HG02678 (cell line): ENCODE results near the gene GNPAT.
"Not testable (repeated sequence)": the region's sequence is repeated elsewhere in the genome, so short reads cannot be mapped to it uniquely, and the experiment has no call there.

Experiments used
- ATAC-seq: cut with Tn5 transposase; IDR thresholded peaks from one replicate; pipeline ENCODE4 v1.9.1; 2021; ENCODE audit warnings: mild to moderate bottlenecking, moderate library complexity; ENCODE audit not compliant: unreplicated experiment

The GNPAT gene

DNA sequence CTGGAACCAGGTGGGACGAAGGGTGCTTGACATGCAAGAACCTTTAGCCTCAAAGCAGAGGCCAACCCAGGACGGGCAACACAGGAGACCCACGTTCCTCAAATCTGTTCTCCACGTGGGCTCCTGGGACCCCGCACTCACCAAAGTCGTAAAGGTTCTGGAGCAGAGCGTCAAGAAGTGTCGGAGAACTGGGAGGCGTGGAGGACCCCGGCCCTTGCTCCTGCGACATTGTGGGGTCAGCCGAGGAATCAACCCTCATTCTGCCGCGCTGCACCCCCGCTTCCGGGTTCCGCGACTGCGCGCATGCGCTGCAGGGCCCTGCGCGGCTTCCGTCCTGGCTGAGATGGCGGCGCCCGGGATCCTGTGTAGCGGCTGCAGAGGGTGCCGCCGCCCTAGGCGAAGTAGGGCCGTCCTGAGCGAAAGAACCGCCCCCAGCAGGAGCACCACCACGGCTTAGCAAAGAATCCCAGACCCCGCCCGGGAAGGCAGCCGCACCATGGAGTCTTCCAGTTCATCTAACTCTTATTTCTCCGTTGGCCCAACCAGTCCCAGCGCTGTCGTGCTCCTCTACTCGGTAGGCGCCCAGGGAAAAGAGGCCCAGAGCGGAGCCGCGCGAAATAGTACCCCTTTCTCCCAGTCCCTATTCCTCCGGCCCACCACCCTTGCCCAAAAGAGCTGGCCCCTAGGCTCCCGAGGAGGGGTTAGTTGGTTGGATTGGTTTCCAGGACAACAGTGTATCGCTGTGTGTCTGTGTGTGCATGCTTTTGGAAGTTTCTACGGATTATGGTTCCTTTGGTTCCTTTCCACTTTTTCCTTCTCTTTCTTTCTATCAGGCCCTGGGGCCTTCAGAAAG is at the start of gene GNPAT:
GNPAT (plus strand) TSS at position 330 of the 853 bp plus-strand sequence; CDS start at position 497, 167 bp downstream.
- ATAC-seq: peak; percentile 96

DNA sequence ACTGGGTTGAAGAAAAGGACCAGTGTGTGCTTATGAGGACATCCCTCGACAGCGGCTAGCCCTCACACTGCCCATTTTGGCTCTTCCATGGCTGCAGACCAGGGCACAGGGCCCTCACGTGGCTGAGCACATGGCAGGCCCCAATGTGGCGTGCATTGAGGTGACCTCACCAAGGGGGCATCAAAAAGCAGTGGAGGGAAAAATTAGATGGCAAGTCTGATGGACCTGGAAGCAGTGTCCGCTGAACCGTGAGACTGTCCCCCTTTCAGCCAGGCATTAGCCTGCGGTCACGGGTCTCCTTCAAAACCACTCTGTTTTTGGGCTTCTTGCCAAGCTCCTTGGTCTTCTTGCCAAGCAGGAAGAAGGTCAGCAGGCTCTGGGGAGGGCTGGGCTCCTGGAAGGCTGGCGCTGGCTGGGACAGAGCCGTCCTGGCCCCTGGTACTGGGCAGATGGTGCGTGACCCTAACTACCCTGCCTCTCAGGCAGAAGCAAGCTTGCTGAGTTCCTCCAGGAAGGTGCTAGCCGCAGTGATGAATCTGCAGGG is 48.3 kb upstream of the GNPAT start:
- ATAC-seq: no peak

DNA sequence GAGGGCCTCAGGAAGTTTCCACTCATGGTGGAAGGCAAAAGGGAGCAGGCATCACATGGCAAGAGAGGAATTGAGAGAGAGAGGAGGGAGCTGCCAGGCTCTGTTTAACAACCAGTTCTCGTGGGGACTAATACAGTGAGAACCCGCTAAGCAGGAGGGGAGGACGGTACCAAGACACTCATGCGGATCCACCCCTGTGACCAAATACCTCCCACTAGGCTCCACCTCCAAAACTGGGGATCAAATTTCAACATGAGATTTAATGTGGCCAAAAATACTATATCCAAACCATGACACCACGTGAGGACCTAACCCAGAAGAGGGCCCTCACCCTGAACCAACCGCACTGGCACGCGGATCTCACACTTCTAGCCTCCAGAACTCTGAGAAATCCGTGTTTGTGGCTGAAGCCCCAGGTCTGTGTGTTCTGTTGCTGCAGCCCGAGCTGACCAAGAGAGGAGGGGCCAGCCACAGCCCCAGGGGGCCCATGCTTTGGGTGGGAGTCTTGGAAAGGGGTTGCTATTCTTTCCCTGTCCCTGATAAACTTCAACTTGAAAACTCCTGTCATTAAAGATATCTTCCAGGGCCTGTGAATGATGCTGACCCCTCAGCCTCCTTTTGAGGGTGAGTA is 47.2 kb upstream of the GNPAT start:
- no peak for ATAC-seq

DNA sequence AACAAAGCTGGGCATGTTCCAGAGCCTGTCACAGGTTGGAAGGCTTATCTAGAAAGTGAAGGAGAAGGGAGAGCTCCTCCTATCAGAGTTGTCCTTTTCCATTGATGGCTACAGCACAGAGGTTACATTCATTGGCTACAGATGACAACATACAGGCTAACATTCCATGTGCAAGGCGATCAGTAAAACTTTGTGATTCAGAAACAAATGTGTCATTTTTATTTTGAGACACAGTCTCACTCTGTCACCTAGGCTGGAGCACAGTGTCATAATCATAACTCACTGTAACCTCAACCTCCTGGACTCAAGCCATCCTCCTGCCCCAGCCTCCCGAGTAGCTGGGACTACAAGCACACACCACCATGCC is 46.6 kb upstream of the GNPAT start:
- no peak for ATAC-seq

DNA sequence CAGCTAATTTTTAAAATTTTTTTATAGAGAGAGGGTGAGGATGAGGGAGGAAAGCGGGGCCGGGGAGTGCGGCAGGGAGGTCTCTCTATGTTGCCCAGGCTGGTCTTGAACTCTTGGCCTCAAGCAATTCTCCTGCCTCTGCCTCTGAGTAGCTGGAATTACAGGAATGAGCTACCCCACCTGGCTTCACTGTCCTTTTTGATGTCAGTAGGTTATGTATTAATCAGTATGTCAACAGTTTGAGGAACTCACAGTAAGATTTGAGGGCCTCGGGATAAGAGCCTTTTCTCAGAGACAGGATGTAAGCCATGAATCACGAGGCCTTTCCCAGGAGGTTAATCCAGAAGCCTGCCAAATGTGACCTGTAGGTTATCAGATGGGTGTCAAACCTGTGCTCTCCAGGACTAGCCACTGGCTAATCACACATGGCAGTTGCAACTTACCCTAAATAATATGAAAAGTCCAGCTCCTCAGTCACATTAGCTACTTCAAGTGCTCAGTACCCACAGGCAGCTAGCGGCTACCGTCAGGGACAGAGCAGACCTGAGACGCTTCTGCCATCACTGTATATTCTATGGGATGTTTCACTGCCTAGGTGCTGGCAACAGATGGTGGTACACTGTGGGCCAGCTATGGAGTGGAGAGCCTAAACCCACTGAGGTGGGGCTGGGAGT is 46.0 kb upstream of the GNPAT start:
- ATAC-seq: no peak

DNA sequence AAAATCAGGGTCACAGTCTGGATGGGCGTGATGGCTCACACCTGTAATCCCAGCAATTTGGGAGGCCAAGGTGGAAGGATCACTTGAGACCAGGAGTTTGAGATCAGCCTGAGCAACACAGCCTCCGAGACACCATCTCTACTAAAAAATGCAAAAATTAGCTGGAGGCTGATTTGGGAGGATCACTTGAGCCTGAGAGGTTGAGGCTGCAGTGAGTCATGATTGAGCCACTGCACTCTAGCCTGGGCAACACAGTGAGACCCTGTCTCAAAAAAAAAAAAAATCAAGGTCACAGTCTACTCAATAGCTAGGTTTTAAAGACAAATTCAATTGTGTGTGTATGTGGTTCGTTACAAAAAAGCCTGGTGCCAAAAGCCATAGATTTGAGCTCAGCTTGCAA is 44.7 kb upstream of the GNPAT start:
- ATAC-seq: no peak

DNA sequence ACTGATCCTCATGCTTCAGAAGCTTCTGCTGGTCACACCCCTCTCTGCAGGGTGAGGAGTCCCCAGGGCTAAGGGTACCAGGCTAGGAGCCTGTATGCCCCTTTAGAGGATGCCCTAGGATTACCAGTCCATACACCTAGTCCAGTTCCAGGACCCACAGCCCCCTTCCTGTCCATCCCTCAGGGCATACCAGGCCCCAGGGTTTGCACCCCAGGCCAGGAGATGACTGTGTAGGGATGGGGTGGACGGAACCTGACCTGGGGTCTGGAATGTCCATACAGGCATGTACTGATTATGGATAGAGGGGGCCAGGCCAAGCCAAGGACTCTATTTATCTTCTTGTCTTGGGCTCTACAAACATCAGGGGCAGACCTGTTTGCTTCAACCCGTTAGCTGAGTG is 44.3 kb upstream of the GNPAT start:
- ATAC-seq: no peak

DNA sequence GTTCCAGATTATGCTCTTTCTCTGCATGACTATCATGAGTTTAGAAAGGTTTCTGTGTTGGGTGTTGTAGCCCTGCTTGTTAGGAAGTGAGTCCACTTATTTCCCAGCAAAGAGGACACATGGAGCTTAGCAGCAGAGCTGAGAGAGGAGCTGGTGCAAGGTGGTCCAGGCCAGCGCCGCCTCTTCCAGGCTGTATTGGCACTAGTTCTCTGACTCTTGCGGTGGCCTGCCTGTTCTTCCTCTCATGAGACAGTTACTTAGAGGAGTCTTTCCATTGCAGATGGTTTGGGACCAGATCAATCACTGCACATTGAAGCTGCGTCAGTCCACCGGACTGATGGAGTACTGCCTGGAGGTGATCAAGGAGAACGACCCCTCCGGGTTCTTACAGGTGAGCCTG is 41.1 kb upstream of the GNPAT start:
- no peak for ATAC-seq

DNA sequence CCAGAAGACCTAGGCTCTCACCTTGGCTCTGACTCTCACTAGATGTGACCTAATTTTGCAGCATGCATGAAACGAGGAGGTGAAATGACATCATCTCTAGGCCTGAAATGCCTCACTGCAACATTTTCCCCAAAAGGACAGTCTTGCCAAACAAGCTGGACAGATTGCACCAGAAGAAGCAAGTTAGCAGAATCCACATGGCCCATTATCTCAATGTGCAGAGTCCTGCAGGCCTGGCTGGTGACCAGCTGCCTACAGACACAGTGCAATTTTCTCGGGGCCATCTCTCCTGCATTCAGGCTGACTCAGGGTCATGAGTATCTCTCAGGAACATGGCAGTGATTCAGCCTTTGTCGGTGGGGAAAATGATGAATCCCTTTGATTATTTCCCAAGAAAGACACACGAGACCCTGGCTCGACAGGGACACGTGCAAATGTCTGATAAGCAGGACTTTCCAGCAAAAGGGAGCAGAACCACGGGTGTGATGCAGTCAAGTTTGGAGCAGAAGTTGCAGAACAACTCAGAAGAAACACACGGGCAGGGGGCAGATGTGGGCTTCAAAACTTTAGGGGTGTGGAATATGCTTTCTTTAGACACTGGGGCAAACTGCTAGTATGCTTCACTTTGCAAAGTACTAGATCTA is 40.5 kb upstream of the GNPAT start:
- ATAC-seq: no peak

DNA sequence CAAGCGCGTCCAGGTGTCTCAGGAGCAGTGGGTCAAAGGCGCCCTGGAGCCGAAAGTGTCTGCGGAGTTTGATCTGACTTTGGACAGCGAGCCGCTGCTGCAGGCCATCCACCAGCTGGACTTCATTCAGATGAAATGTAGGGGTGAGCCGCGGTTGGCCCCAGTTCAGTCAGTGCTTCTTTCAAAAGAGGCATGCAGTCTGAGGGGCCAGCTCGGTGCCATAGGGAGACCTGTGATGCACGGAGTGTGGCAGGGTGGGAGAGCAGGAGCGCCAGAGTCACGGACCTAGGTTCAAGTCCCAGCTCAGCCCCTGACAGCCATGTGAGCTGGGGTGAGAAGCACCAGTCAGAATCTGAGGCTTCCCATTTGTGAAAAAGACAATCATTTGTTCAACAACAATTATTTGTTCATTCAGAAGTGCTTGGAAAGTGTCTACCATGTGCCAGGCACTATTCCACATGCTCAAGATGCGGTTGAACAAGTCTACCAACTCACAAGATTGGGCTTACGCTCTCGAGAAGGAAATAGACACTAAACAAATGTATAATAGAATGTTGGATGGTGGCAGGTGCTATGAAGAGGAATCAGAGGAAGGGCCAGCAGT is 39.5 kb upstream of the GNPAT start:
- ATAC-seq: no peak

DNA sequence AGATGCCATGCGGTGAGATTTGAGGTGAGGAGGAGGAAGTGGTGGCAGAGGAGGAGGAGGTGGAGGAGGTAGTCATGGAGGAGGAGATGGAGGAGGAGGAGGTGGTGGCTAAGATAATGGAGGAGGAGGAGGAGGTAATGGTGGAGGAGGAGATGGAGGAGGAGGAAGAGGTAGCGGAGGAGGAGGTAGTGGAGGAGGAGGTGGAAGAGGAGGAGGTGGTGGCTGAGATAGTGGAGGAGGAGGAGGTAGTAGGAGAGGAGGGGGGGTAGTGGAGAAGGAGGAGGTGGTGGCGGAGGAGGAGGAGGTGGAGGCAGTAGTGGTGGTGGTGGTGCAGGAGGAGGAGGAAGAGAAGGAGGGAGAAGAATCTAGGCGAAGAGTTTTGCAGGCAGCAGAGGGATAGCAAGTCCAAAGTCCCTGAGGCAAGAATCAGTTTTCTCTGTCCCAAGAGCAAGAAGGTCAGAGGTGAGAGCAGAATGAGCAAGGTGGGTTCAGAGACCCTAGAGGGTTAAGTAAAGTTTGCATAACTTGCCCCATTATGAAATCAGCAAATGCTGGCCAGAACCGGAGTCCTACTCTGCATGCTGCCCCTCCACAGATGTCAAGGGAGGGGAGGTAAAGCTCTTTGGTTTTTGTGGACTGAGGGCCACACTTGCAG is 38.9 kb upstream of the GNPAT start:
- ATAC-seq: no peak

DNA sequence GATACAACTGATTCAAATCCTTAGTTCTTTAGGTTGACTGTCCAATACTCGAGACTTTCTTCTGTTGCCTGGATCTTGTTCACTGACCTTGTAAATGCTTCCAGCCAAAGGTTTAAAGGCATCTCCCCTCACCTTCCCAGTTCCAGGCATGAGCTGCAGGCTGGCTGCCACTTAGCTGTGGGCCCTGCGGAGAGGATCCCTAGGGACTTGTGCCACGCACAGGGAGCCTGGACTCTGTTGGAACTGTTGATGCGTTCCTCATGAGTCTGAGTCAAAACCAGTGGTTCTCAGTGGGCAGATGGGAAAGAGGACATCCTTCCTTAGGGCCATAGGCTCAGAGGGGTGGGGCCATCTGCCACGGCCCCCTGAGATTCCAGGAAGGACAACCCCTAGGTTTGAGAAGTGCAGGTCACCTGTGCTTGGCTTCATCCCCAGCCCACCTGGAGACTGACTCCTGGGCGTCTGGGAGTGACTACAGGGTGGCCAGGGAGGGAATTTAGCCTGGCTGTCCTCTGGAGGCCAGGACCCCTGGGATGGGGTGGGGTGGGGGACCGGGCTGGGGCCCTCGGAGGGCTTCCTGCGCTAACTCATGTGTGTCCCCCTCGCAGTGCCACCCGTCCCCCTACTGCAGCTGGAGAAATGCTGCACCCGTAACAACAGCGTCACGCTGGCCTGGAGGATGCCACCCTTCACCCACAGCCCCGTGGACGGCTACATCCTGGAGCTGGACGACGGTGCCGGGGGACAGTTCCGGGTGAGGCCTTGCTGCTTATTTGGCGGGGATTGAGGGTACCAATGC is 37.6 kb upstream of the GNPAT start:
- no peak for ATAC-seq

DNA sequence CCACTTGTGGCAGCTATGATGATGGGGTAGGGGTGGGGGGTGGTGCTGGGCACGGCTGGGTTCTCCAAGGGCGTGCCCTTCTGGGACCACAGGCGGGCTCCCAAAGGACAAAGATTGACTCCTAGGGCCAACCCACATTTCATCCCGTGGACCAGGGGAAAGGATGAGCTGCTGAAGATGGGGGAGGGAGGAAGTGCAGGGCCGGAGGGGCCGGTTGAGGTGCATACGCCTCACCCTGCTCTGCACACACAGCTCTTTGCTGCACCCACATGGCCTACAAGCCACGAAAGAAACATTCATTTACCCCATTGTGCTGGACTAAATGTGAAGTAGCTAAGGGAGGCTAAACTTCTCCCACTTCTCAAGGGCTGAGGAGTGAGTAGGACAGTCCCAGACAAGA is 34.2 kb upstream of the GNPAT start:
- ATAC-seq: no peak

DNA sequence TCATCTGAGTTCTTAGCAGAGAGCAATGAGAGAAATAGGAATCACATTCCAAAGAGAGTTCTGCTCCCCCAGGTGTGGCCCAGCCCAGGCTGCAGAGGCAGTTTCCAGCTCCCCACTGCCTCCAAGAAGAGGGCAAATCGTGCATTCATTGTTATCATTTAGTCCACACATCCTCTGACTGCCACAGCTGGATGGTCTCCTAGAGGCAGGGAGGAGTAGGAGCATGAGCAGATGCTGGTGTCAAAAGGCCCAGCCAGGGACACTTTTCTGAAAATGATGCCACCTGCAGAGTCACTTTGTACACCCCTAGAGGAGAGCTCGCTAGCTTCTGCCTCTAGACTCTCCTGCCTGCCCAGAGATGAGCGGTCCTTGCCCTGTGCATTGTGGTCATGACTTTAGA is 33.6 kb upstream of the GNPAT start:
- no peak for ATAC-seq

DNA sequence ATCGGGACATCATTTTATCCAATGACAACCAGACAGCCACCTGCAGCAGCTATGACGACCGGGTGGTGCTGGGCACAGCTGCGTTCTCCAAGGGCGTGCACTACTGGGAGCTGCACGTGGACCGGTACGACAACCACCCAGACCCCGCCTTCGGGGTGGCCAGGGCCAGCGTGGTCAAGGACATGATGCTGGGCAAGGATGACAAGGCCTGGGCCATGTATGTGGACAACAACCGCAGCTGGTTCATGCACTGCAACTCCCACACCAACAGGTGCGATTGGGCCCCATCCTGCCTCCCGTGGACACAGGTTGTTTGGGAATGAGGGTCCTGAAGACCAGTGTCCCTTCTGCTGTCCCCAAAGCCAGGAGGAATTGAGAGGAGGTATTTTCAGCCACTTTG is 32.0 kb upstream of the GNPAT start:
- no peak for ATAC-seq

DNA sequence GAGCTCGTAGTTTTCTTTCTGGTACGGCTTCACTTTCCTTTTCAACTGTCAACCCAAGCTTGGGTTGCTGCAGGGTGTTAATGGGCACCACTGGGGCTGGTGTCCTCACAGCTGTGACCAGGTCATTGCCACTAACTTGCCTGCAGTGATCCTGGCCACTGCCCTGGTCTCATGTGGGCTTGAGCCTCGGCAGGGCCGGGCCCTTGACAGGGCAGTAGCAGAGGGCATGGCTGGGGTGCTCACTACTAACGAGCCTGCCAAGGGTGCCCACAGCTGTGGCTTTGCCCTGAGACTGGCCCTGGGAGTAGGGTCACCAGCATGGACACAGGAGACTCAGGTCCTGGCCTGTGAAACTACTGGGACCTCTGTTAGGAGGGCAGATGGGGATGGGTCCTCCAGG is 31.5 kb upstream of the GNPAT start:
- no peak for ATAC-seq

DNA sequence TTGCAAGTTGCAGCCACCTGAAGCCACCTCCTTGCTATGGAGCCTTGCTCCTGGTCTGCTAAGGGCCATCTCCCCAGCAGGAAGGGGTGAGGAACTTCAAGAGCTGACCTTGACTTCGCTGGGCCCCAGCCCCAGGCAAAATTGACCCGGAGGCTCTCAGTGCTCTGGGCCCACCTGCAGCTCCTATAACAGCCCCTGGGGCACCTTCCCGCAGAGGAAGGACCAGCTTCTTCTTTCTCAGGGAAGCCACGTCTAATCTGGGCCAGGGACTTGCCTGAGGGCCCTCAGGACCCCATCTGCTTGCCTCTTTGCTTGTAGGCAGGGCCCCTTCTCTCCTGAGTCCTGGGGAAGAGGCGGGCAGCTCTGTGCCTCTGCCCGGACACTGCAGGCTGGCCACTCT is 30.9 kb upstream of the GNPAT start:
- ATAC-seq: no peak

DNA sequence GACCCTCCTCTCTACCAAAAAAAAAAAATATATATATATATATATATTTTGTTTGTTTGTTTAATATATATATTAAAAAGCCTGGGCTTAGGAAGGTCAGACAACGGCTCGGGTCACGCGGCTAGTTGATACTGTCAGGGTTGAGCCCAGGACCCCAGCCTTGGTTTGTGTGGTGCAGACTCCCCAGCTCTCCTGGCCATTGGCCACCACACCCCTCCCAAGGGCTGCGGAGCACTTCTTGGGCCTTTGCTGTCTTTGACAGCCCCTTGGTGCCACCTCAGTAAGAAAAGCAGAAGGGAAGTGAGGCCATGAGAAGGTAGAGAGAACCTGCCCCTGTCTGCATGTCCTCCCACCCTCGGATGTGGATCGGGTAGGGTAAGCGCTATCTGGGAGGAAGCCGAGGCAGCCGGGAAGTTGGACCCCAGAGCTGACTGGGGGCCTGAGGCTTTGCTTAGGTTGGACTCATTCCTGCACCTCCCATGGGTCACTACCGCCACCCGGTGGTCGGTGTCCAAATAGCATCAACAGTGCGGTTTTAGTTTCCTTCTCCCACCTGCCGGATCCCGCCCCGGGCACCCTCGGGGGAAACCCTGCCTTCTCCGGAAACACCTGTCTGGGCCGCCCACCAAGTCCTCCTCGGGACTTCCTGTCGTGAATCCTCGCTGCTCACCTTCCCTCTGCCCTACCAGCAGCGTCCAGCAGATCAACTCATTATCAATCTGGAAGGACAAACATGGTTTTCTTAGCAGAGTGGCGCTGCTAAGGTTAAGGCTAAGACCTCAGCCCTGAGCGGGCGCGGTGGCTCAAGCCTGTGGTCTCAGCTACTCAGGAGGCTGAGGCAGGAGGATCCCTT is 29.8 kb upstream of the GNPAT start:
- ATAC-seq: peak; percentile 90

DNA sequence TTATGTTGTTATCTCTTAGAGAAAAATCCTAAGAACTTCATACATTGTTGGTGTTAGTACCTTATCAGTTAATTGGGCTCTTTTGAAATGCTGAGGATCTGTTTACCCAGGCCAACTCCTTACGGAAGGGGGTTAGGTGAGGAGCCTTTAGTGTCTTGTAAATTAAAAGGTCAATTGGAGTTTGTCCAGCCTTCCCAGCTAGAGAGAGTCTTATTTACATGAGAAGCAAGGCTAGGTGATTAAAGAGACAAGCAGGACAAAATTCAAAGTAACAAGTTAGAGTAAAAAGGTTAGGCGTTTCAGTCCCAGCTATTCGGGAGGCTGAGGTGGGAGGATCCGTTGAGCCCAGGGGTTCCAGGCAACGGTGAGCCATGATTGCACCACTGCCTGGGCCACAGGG is 28.7 kb upstream of the GNPAT start:
- not testable (repeated sequence) for ATAC-seq
